Activated CD4-positive, CD25-positive, alpha-beta regulatory T cell (primary cell): ENCODE results near the gene PCA3.

Source experiments
- DNase-seq, 4 experiments: peaks; one replicate each; lab custom pipeline; 2025; lab: John Stamatoyannopoulos, UW

The PCA3 gene

GRCh38 chr9:76756941-76757673 lies 7.1 kb upstream of the PCA3 start:
- DNase-seq, result no peak

- DNase-seq, result no peak
Measured at GRCh38 chr9:76758476-76758875, 5.8 kb upstream of the PCA3 start.

GRCh38 chr9:76759732-76760131 lies 4.5 kb upstream of the PCA3 start:
- DNase-seq, result no peak

GRCh38 chr9:76761448-76761847 lies 2.8 kb upstream of the PCA3 start:
- DNase-seq, result no peak

- no peak for DNase-seq
Measured at GRCh38 chr9:76766126-76766525, 1.9 kb downstream of the PCA3 start.

GRCh38 chr9:76772686-76773445 lies 8.6 kb downstream of the PCA3 start:
- DNase-seq, result no peak

- no peak for DNase-seq
Measured at GRCh38 chr9:76784881-76785280, 20.6 kb downstream of the PCA3 start.

GRCh38 chr9:76785501-76785900 lies 21.3 kb downstream of the PCA3 start:
- no peak for DNase-seq

- DNase-seq, result no peak
Measured at GRCh38 chr9:76787677-76788076, 23.4 kb downstream of the PCA3 start.

GRCh38 chr9:76789840-76790239 lies 25.6 kb downstream of the PCA3 start:
- no peak for DNase-seq

- no peak for DNase-seq
Measured at GRCh38 chr9:76793784-76794431, 29.7 kb downstream of the PCA3 start.

GRCh38 chr9:76796296-76796695 lies 32.1 kb downstream of the PCA3 start:
- DNase-seq, result no peak

GRCh38 chr9:76798527-76798926 lies 34.3 kb downstream of the PCA3 start:
- DNase-seq, result no peak

GRCh38 chr9:76799473-76799872 lies 35.2 kb downstream of the PCA3 start:
- DNase-seq, result no peak

- DNase-seq, result no peak
Measured at GRCh38 chr9:76800901-76801300, 36.7 kb downstream of the PCA3 start.

GRCh38 chr9:76803083-76803482 lies 38.8 kb downstream of the PCA3 start:
- no peak for DNase-seq

GRCh38 chr9:76803762-76804161 lies 39.5 kb downstream of the PCA3 start:
- DNase-seq, result no peak

GRCh38 chr9:76808636-76809035 lies 44.4 kb downstream of the PCA3 start:
- no peak for DNase-seq

- DNase-seq, result no peak
Measured at GRCh38 chr9:76810377-76810957, 46.2 kb downstream of the PCA3 start.

- no peak for DNase-seq
Measured at GRCh38 chr9:76812591-76812990, 48.4 kb downstream of the PCA3 start.

GRCh38 chr9:76817489-76817888 lies 53.3 kb downstream of the PCA3 start:
- DNase-seq, result no peak

- no peak for DNase-seq
Measured at GRCh38 chr9:76818271-76818670, 54.0 kb downstream of the PCA3 start.

GRCh38 chr9:76820431-76820830 lies 56.2 kb downstream of the PCA3 start:
- no peak for DNase-seq
